ENCODE results near the gene POLA1.
"Not testable (repeated sequence)": the region's sequence is repeated elsewhere in the genome, so short reads cannot be mapped to it uniquely, and the experiment has no call there.

POLA1 gene

DNA sequence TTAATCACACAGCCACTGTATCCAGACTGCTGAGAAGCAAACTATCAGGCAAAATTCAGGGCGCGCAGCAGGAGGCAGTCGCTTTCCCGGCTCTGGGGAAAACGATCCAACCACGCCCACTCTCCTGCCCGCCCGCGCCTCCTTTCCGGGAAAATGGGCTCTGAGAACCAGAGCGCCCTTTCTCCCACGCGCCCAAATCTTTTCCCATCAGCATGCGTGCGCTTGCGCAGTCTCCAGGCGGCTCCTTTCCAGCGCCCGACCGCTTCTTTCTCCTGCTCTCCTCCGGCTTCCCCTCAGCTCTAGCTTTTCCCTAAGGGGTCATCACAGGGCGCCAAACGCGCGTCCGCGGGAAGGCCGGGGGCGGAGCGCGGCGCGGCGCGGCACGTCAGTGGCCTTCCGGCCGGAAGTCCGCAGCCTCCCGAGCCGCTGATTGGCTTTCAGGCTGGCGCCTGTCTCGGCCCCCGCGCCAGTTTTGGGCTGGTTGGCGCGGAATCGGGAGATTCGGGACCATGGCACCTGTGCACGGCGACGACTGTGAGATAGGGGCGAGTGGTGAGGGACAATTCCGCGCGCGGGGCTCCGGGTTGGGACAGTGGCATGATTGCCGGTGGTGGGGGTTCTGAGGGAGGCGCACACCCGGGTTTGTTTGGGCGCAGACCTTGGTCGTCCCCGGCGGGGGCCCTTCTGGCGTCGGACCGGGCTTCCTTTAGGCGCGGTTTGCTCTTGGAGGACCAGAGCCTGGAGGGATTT, at the start of gene POLA1:
Gene POLA1 (plus strand): TSS at position 466 of the 750 bp plus-strand sequence. CDS start 44 bp downstream, at position 510.
- in situ Hi-C loops (cut with HindIII; ENCODE audit: low sequenced_read_pairs) = no loop called here

GRCh38 chrX:24646006-24646405, 47.7 kb upstream of the POLA1 start:
- in situ Hi-C loops (cut with HindIII; ENCODE audit: low sequenced_read_pairs) = no loop called here

DNA sequence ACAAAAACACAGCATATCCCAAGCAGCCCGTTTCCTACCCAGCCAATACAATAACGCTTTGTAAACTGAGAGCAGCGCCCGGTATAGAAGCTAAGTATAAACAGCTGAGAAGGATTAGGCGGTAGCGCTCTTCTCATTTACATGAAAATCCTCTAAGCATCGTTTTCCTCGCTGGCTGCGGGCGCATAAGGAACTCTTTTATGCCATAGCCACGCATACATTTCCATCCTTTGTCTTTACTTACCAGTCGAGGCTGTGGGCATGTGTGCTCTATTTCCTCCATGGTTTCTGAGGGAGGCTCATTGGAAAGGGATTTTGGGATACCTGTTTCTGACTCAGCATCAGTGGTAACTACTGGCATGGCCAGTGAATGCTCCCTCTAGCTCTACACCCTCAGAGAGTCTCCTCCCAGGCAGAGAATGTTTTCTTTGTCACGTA, 47.0 kb upstream of the POLA1 start:
- in situ Hi-C loops (cut with HindIII; ENCODE audit: low sequenced_read_pairs) = no loop called here

- in situ Hi-C loops (cut with HindIII; ENCODE audit: low sequenced_read_pairs) = no loop called here
Observed at GRCh38 chrX:24647257-24648058, 46.3 kb upstream of the POLA1 start, which contains the start of gene PCYT1B. TSS of gene PCYT1B (minus strand) at chrX:24647347. CDS start at chrX:24647105, 242 bp downstream.

GRCh38 chrX:24648495-24648894, 45.2 kb upstream of the POLA1 start:
- in situ Hi-C loops (cut with HindIII; ENCODE audit: low sequenced_read_pairs) = no loop called here

DNA sequence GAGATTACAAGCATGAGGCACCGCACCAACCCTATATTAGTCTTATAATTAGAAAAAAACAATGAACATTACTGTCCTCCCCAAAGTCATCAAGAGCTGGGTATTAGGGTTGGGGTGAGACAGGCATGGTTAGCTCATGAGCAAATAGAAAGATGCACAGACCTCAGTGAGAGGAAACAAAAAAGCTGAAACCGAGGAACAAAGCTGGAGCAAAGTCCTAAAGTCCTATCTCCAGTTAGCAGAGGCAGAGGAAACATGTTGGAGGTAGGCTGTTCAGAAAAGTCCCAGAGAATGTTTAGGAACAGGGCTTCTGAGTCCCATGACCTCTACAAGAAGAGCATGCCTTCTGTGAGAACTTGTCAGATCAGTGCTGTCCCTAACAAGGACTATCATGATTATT, 41.9 kb upstream of the POLA1 start:
- in situ Hi-C loops (cut with HindIII; ENCODE audit: low sequenced_read_pairs) = no loop called here

DNA sequence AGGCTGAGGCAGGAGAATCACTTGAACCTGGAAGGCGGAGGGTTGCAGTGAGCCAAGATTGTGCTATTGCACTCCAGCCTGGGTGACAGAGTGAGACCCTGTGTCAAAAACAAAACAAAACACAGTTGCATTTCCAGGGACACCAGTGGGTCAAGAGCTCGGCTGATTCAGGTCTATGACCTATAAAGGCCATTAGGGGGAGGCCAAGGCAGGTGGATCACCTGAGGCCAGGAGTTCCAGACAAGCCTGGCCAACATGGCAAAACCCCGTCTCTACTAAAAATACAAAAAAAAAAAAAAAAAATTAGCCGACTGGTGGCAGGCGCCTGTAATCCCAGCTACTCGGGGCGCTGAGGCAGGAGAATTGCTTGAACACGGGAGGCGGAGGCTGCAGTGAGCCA, 38.0 kb upstream of the POLA1 start:
- in situ Hi-C loops (cut with HindIII; ENCODE audit: low sequenced_read_pairs) = not testable (repeated sequence)

GRCh38 chrX:24657671-24658386, 35.9 kb upstream of the POLA1 start:
- in situ Hi-C loops (cut with HindIII; ENCODE audit: low sequenced_read_pairs) = no loop called here

DNA sequence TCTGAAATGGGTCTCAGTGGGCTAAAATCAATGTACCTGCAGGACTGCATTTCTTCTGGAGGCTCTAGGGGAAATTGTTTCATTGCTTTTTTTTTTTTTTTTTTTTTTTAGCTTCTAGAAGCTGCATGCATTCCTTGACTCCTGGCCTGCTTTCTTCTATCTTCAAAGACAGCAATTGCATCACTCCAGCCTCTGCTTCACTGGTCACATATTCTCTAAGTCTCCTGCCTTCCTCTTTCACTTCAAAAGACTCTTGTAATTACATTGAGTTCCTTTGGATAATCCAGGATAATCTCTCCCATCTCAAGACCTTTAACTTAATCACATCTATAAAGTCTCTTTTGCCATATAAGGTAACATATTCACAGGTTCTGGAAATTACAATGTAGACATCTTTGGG, 35.3 kb upstream of the POLA1 start:
- in situ Hi-C loops (cut with HindIII; ENCODE audit: low sequenced_read_pairs) = no loop called here

DNA sequence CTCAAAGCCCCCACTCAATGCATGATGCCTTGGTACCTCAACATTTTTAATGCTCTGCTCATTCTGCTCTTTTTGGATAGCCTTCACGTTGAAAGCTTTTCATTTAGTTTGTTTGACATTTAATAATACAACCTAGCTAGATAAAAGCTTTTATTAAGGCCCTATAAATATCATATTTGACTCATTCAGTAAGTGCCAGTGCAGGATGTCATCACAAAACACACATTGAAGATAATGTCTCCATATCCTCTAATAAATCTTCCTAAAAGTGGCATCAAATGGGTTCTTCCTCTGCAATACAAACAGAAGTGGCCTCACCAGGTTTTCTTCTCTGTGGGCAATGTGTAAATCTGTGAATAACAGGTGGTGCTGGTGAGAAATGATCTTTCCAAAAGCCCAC, 34.6 kb upstream of the POLA1 start:
- in situ Hi-C loops (cut with HindIII; ENCODE audit: low sequenced_read_pairs) = no loop called here

GRCh38 chrX:24659646-24660045, 34.1 kb upstream of the POLA1 start:
- in situ Hi-C loops (cut with HindIII; ENCODE audit: low sequenced_read_pairs) = no loop called here

GRCh38 chrX:24661292-24661691, 32.4 kb upstream of the POLA1 start:
- in situ Hi-C loops (cut with HindIII; ENCODE audit: low sequenced_read_pairs) = no loop called here

- in situ Hi-C loops (cut with HindIII; ENCODE audit: low sequenced_read_pairs) = no loop called here
Observed at GRCh38 chrX:24662352-24662751, 31.4 kb upstream of the POLA1 start.

DNA sequence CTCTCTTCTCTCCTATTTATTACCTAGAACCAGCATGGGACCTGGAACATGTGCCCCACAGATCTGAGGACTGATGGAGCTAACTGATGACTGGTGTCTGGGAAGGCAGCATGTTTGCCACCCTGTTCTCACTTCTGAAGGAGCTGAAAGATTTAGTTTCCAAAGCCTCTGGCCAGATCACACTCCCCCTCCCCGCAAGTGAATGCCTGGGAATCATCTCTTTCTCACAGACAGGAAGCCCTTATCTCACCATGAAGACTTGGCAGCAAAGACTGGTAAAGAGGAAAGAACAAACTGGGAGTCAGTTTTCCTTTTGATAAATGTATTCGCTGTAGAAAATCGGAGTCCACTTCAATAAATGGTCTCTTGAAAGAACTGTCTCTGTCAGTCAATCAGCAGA, 25.6 kb upstream of the POLA1 start:
- in situ Hi-C loops (cut with HindIII; ENCODE audit: low sequenced_read_pairs) = no loop called here

DNA sequence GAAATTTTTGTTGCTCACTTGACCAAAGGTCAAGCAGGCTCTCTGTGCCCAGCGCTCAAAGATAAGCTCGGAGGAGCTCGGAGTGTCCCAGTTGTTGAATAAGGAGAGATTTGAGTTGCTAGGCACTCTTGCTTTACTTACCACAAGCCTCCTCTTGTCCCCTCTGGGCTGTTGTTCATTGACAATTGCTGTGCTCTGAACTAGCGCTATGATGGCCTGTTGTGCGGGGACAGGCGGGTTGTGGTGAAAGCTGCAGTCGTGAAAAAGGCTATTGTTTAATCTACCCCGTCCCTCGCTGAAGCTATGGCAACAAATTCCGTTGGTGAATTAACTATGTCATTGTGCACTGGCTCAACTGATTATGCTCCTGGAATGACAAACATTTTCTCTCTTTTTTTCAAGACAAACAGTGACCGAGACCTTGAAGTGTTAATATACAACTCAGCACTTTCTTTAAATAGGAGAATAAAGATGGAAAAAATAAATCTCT, 21.0 kb upstream of the POLA1 start:
- in situ Hi-C loops (cut with HindIII; ENCODE audit: low sequenced_read_pairs) = no loop called here

GRCh38 chrX:24673424-24673823, 20.3 kb upstream of the POLA1 start:
- in situ Hi-C loops (cut with HindIII; ENCODE audit: low sequenced_read_pairs) = no loop called here

DNA sequence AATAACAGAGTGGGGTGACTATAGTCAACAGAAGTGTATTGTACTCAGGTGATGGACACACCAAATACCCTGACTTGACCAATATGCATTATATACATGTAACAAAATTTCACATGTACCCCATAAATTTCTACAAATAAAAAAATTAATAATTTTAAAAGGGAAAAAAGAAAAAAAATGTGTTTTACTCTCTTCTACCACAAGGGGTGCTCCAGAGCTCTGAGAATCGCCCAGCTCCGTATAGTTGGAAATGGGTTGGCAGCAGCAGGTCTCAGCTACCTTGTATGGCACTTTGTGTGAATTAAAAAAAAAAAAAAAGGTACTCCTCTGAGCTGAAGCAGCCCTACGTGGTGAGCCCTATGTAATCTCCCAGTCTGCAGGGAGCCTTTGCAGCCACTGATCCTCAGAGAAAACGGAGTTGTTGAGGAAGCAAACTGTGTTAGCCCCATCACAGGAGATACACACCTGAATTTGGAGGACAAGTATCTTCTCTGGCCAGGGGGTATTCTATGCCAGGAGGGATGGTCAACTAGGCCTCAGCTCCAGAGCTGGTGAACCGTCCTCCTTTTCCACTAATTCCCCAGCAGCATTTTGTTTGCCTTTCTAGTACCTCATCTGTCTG, 17.2 kb upstream of the POLA1 start:
- in situ Hi-C loops (cut with HindIII; ENCODE audit: low sequenced_read_pairs) = no loop called here

- in situ Hi-C loops (cut with HindIII; ENCODE audit: low sequenced_read_pairs) = no loop called here
Observed at GRCh38 chrX:24682739-24683432, 10.8 kb upstream of the POLA1 start.

- in situ Hi-C loops (cut with HindIII; ENCODE audit: low sequenced_read_pairs) = no loop called here
Observed at GRCh38 chrX:24684048-24684447, 9.7 kb upstream of the POLA1 start.

- in situ Hi-C loops (cut with HindIII; ENCODE audit: low sequenced_read_pairs) = no loop called here
Observed at GRCh38 chrX:24692305-24692704, 1.4 kb upstream of the POLA1 start.

Measured in endothelial cell of hepatic sinusoid (primary cell).